ENCODE data around the gene KCTD18.

The KCTD18 gene

DNA sequence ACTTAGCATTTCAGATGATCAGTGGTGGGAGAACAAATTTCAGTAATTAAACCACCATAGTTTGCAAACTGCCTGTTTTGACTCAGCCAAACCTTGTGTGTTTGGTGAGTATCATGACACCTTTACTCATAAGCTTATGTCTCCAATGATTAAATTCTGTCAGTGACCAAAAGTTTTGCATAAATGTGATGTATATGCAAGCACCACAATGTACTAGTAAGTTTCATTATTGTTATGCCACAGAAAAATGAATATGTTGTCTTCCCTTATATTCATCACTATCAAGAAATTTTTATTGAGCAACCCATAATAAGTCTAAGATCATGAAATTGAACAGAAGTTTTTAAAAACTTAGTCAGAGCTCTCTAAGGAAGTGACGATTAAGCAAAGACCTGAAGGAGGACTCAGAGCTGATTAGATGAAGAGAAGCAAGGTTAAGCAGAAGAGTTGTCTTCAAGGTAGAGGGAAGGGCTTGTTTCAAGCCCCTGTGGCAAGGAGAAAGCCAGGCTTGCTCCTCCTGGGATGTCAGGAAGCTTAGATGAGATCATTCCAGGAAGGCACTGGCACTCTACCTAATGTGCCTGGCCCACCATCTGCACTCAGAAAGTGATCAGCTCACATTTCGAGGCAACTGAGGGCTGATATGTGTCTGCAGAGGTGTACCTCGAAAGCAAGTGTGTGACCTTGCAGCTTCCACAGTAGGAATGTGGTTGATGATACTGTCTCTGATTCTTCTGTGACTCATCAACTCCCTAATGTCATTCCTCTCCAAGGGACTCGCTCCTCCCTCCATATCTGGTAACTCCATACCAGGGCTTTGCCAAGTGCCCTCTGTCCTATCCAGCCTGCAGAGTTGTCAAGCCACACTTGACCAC lies 54.7 kb downstream of the KCTD18 start:
- Histone ChIP-seq H3K79me2 (ENCODE audit: control insufficient read depth, low read length) (no peaks in the 10 kb centered on the region), H3F3A (ENCODE audit: control insufficient read depth, insufficient read depth) (no peaks in the 10 kb centered on the region), H3K4me2 (ENCODE audit: low read length) (no peak overlapping the region), H3K36me3 (ENCODE audit: control insufficient read depth, low read length) (no peaks in the 10 kb centered on the region), H3K9me2 (replicated peaks; ENCODE audit: control insufficient read depth, low read length) (no peaks in the 10 kb centered on the region), H3K4me3 (ENCODE audit: low read length) (no peak overlapping the region), H3K27me3 (ENCODE audit: control insufficient read depth, low read length) (peaks cover 32% of the 10 kb centered on the region), H4K20me1 (ENCODE audit: control insufficient read depth, insufficient read depth, low read depth, low read length) (no peaks in the 10 kb centered on the region), H3K4me1 (ENCODE audit: control insufficient read depth, low read length) (no peaks in the 10 kb centered on the region), H3K9me3 (ENCODE audit: control insufficient read depth, insufficient read depth, low read length) (no peaks in the 10 kb centered on the region), H3K27ac (ENCODE audit: low read depth, low read length) (no peak overlapping the region)
- TF ChIP-seq EZH2phosphoT487 (IDR thresholded peaks at IDR 0.05; ENCODE audit: borderline replicate concordance, low read length) = no peak
- TF ChIP-seq, protein P1, sequence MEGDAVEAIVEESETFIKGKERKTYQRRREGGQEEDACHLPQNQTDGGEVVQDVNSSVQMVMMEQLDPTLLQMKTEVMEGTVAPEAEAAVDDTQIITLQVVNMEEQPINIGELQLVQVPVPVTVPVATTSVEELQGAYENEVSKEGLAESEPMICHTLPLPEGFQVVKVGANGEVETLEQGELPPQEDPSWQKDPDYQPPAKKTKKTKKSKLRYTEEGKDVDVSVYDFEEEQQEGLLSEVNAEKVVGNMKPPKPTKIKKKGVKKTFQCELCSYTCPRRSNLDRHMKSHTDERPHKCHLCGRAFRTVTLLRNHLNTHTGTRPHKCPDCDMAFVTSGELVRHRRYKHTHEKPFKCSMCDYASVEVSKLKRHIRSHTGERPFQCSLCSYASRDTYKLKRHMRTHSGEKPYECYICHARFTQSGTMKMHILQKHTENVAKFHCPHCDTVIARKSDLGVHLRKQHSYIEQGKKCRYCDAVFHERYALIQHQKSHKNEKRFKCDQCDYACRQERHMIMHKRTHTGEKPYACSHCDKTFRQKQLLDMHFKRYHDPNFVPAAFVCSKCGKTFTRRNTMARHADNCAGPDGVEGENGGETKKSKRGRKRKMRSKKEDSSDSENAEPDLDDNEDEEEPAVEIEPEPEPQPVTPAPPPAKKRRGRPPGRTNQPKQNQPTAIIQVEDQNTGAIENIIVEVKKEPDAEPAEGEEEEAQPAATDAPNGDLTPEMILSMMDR (IDR thresholded peaks at IDR 0.05; ENCODE audit: low read depth, low read length, poor library complexity, severe bottlenecking) = no peak

DNA sequence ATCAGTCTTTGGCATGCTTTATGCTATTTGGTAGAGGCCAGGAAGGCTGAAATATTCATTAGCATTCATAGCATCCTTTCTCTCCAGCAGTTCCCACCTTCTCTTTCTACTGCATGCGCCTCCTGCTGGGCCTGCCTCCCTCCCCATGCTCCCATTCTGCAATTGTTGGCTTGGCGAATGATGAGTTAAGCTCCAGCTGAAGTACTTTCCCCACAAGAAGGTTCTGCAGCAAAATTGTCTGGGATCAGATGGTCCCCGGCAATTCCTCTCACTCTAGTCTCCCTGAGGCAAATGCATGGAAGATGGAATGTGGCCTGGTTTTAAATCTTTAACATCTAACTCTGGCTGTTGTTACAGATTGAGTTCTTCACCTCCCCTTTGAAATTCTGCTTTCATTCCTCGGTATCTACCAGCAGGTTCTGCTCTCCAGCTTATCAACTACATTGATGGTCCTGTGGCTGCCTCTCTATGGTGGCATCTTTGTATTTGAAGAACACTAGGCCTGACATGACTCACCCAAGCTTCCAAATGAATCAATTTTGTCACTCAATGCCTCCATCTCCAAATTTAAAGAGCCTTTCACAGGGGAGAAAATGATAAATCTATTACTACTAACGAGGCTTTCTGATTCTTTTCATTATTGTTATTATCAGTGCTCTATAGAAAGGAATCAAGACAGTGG lies 55.9 kb downstream of the KCTD18 start:
- H3K4me1 ChIP-seq (ENCODE audit: control insufficient read depth, low read length) = no peaks in the 10 kb centered on the region
- H3K79me2 ChIP-seq (ENCODE audit: control insufficient read depth, low read length) = no peaks in the 10 kb centered on the region
- TF ChIP-seq, protein P1 (IDR thresholded peaks at IDR 0.05; ENCODE audit: low read depth, low read length, poor library complexity, severe bottlenecking) = no peak
- no peak for TF ChIP-seq EZH2phosphoT487 (IDR thresholded peaks at IDR 0.05; ENCODE audit: borderline replicate concordance, low read length)
- no peaks in the 10 kb centered on the region for H4K20me1 ChIP-seq (ENCODE audit: control insufficient read depth, insufficient read depth, low read depth, low read length)
- no peaks in the 10 kb centered on the region for H3K36me3 ChIP-seq (ENCODE audit: control insufficient read depth, low read length)
- no peaks in the 10 kb centered on the region for H3K9me3 ChIP-seq (ENCODE audit: control insufficient read depth, insufficient read depth, low read length)
- peaks cover 36% of the 10 kb centered on the region for H3K27me3 ChIP-seq (ENCODE audit: control insufficient read depth, low read length)
- H3K9me2 ChIP-seq (replicated peaks; ENCODE audit: control insufficient read depth, low read length) = no peaks in the 10 kb centered on the region
- no peaks in the 10 kb centered on the region for H3F3A ChIP-seq (ENCODE audit: control insufficient read depth, insufficient read depth)
- no peak overlapping the region for H3K27ac ChIP-seq (ENCODE audit: low read depth, low read length)
- H3K4me3 ChIP-seq (ENCODE audit: low read length) = no peak overlapping the region
- no peak overlapping the region for H3K4me2 ChIP-seq (ENCODE audit: low read length)

DNA sequence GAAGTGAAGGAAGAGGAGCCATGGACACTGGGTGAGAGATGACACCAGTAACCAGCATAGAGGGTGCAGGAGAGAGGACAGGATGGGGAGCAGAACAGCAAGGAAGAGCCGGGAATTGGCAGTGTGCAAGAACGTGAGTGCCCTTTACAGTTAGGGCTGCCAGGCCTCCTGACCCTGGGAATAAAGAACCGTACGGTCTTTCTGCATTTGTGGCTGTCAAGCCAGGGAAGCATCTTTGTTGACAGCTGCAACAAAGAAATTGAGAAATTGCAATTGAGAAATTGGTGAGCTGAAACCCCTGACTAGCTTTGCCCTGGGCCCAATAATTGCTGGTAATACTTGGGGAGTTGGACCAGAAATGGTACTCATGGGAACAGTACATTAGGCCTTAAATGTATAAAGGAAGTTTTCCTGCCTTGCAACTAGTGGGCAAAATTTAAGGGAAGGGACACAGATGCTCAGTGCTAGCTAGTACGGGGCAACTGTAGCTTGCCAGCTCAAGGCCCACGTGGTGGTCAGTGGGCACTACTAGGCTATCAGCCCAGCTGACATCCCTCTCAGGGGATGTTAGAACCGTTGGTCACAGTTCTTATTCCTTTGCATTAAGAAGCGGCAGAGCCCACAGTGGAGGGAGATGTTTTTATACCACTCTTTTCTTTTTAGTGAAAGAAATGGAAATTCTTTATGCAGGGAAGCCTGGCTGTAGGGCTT lies 56.6 kb downstream of the KCTD18 start:
- Histone ChIP-seq H3K27me3 (ENCODE audit: control insufficient read depth, low read length) (peaks cover 38% of the 10 kb centered on the region), H3K4me1 (ENCODE audit: control insufficient read depth, low read length) (no peaks in the 10 kb centered on the region), H3K4me2 (ENCODE audit: low read length) (no peak overlapping the region), H4K20me1 (ENCODE audit: control insufficient read depth, insufficient read depth, low read depth, low read length) (no peaks in the 10 kb centered on the region), H3K27ac (ENCODE audit: low read depth, low read length) (no peak overlapping the region), H3K9me2 (replicated peaks; ENCODE audit: control insufficient read depth, low read length) (no peaks in the 10 kb centered on the region), H3K9me3 (ENCODE audit: control insufficient read depth, insufficient read depth, low read length) (no peaks in the 10 kb centered on the region), H3K36me3 (ENCODE audit: control insufficient read depth, low read length) (no peaks in the 10 kb centered on the region), H3F3A (ENCODE audit: control insufficient read depth, insufficient read depth) (no peaks in the 10 kb centered on the region), H3K4me3 (ENCODE audit: low read length) (no peak overlapping the region), H3K79me2 (ENCODE audit: control insufficient read depth, low read length) (no peaks in the 10 kb centered on the region)
- no peak for TF ChIP-seq EZH2phosphoT487 (IDR thresholded peaks at IDR 0.05; ENCODE audit: borderline replicate concordance, low read length)
- TF ChIP-seq, protein P1 (IDR thresholded peaks at IDR 0.05; ENCODE audit: low read depth, low read length, poor library complexity, severe bottlenecking) = no peak

Measured in DOHH2 (cell line).